Naive thymus-derived CD8-positive, alpha-beta T cell (primary cell): ENCODE measurements around the gene AIF1L. TPM values are rescaled to one million over a fixed set of nuclear protein-coding genes. Genes with fewer than 3 reads are reported as not detected.

Experiments used
- ATAC-seq, 2 donors: fragments of 150-1000 bp; cut with Tn5 transposase in 1 of 2; sonication (Bioruptor Pico), chemical (Tn5 transposase) in 1 of 2; 1 replicate in 1 of 2; 2 replicates in 1 of 2; pipeline ENCODE4 v1.10.0; 2021; ENCODE audit warnings: mild to moderate bottlenecking in 2 of 2, moderate library complexity in 2 of 2
- POLR2A ChIA-PET: fragments of 350-600 bp; sonication (Branson Sonifier 250); formaldehyde crosslinking; loops from one replicate; lab custom pipeline; 2021; ENCODE audit warnings: antibody characterized with exemption; lab: Charles Lee
- DNase-seq, 10 donors: peaks; one replicate each; pipeline versions ENCODE4 v3.0.0 to v3.0.0-alpha.2; 2020 to 2022
- H3K27ac Mint-ChIP-seq, 10 donors: one replicate each; pipeline ENCODE4 v1.8.0; 2020 to 2022; ENCODE audit warnings: mild to moderate bottlenecking in 10 of 10, mixed read lengths in 10 of 10, moderate library complexity in 4 of 10, inconsistent platforms in 1 of 10
- H3K27me3 Mint-ChIP-seq, 5 donors: one replicate each; pipeline ENCODE4 v1.8.0; 2021 to 2022; ENCODE audit warnings: mixed read lengths in 5 of 5
- H3K36me3 Mint-ChIP-seq, 3 donors: one replicate each; pipeline ENCODE4 v1.8.0; 2020 to 2022; ENCODE audit warnings: mixed read lengths in 3 of 3, mild to moderate bottlenecking in 2 of 3, inconsistent platforms in 1 of 3
- H3K4me1 Mint-ChIP-seq, 4 donors: one replicate each; pipeline ENCODE4 v1.8.0; 2021 to 2022; ENCODE audit warnings: mixed read lengths in 4 of 4
- H3K4me3 Mint-ChIP-seq, 10 donors: one replicate each; pipeline ENCODE4 v1.8.0; 2020 to 2022; ENCODE audit warnings: mild to moderate bottlenecking in 10 of 10, mixed read lengths in 10 of 10, moderate library complexity in 6 of 10, inconsistent platforms in 1 of 10
- H3K9me3 Mint-ChIP-seq, 9 donors: one replicate each; pipeline ENCODE4 v1.8.0; 2020 to 2022; ENCODE audit warnings: mixed read lengths in 9 of 9, mild to moderate bottlenecking in 3 of 9, inconsistent platforms in 1 of 9, moderate library complexity in 1 of 9
- polyA plus RNA-seq, 3 donors: library from polyadenylated mRNA; unstranded; fragments of 300-500 nt; fragmentation: Illumina TruSeq; gene quantifications; one replicate each; pipeline ENCODE4 v1.2.3, GENCODE V29; 2021
- total RNA-seq, 8 experiments: library from RNA in 2 of 8; stranded (reverse) in 2 of 8; gene quantifications; one replicate each; pipeline ENCODE4 v1.2.3 and lab custom pipeline; 2021 to 2026

The AIF1L gene
- total and polyA plus RNA-seq, 5 experiments from 2014 or later: not detected

GRCh38 chr9:131062969-131063368, 33.4 kb upstream of the AIF1L start:
- H3K4me1 Mint-ChIP-seq: no peaks in the 10 kb centered on the region
- no peaks in the 10 kb centered on the region for H3K9me3 Mint-ChIP-seq
- no peak overlapping the region for H3K4me3 Mint-ChIP-seq
- DNase-seq (no peak), ATAC-seq (no peak)
- peaks cover 0 to 3% (median 0%) of the 10 kb centered on the region in 5 donors for H3K27me3 Mint-ChIP-seq
- no peak overlapping the region for H3K27ac Mint-ChIP-seq
- no peaks in the 10 kb centered on the region for H3K36me3 Mint-ChIP-seq
- POLR2A ChIA-PET: interaction anchor here (0.6 kb wide), 1 partner anchor 273 kb away, joined by 4 read pairs; no protein-coding TSS in a partner anchor

- POLR2A ChIA-PET: no interaction called here
- Mint-ChIP-seq H3K27me3 (peaks cover 0 to 3% (median 0%) of the 10 kb centered on the region in 5 donors), H3K4me3 (no peak overlapping the region), H3K9me3 (no peaks in the 10 kb centered on the region), H3K27ac (peak overlapping the region in 1 of 10 donors; percentile 13), H3K36me3 (no peaks in the 10 kb centered on the region), H3K4me1 (no peaks in the 10 kb centered on the region)
- DNase-seq: no peak
- ATAC-seq: no peak
These were observed 30.7 kb upstream of the AIF1L start for GRCh38 chr9:131065599-131065998.

GRCh38 chr9:131067625-131068024, 28.7 kb upstream of the AIF1L start:
- Mint-ChIP-seq H3K27ac (no peak overlapping the region), H3K36me3 (no peaks in the 10 kb centered on the region), H3K4me1 (no peaks in the 10 kb centered on the region), H3K9me3 (no peaks in the 10 kb centered on the region), H3K27me3 (peaks cover 0 to 3% (median 0%) of the 10 kb centered on the region in 5 donors), H3K4me3 (no peak overlapping the region)
- POLR2A ChIA-PET: no interaction called here
- ATAC-seq (no peak), DNase-seq (no peak)

- H3K4me3 Mint-ChIP-seq: no peak overlapping the region
- H3K4me1 Mint-ChIP-seq: no peaks in the 10 kb centered on the region
- no peaks in the 10 kb centered on the region for H3K9me3 Mint-ChIP-seq
- no peak for DNase-seq
- POLR2A ChIA-PET: no interaction called here
- no peaks in the 10 kb centered on the region for H3K36me3 Mint-ChIP-seq
- no peak for ATAC-seq
- no peak overlapping the region for H3K27ac Mint-ChIP-seq
- H3K27me3 Mint-ChIP-seq: peaks cover 0 to 3% (median 0%) of the 10 kb centered on the region in 5 donors
These were observed 28.1 kb upstream of the AIF1L start for GRCh38 chr9:131068076-131068816.

- no peak for ATAC-seq
- no peak overlapping the region for H3K27ac Mint-ChIP-seq
- H3K27me3 Mint-ChIP-seq: peaks cover 0 to 3% (median 0%) of the 10 kb centered on the region in 5 donors
- H3K9me3 Mint-ChIP-seq: no peaks in the 10 kb centered on the region
- H3K4me3 Mint-ChIP-seq: no peak overlapping the region
- POLR2A ChIA-PET: no interaction called here
- no peak for DNase-seq
- H3K36me3 Mint-ChIP-seq: no peaks in the 10 kb centered on the region
- no peaks in the 10 kb centered on the region for H3K4me1 Mint-ChIP-seq
These were observed 26.6 kb upstream of the AIF1L start for GRCh38 chr9:131069699-131070098.

- no peak overlapping the region for H3K4me3 Mint-ChIP-seq
These were observed 24.0 kb upstream of the AIF1L start for GRCh38 chr9:131072107-131072870.

GRCh38 chr9:131072871-131073237, 23.5 kb upstream of the AIF1L start:
- Mint-ChIP-seq H3K27ac (no peak overlapping the region), H3K9me3 (no peaks in the 10 kb centered on the region), H3K36me3 (no peaks in the 10 kb centered on the region), H3K4me3 (no peak overlapping the region), H3K27me3 (no peaks in the 10 kb centered on the region), H3K4me1 (no peaks in the 10 kb centered on the region)
- no peak for ATAC-seq
- POLR2A ChIA-PET: no interaction called here
- DNase-seq: no peak

More at GRCh38 chr9:131072107-131072870, 24.0 kb upstream of the AIF1L start:
- no peaks in the 10 kb centered on the region for H3K27me3 Mint-ChIP-seq
- POLR2A ChIA-PET: no interaction called here
- ATAC-seq (no peak), DNase-seq (no peak)
- H3K27ac Mint-ChIP-seq: no peak overlapping the region
- H3K36me3 Mint-ChIP-seq: no peaks in the 10 kb centered on the region
- no peaks in the 10 kb centered on the region for H3K9me3 Mint-ChIP-seq
- no peaks in the 10 kb centered on the region for H3K4me1 Mint-ChIP-seq

GRCh38 chr9:131076347-131077195, 19.8 kb upstream of the AIF1L start:
- no peaks in the 10 kb centered on the region for H3K9me3 Mint-ChIP-seq
- no peak overlapping the region for H3K27ac Mint-ChIP-seq
- H3K27me3 Mint-ChIP-seq: no peaks in the 10 kb centered on the region
- H3K36me3 Mint-ChIP-seq: no peaks in the 10 kb centered on the region
- no peak overlapping the region for H3K4me3 Mint-ChIP-seq
- no peaks in the 10 kb centered on the region for H3K4me1 Mint-ChIP-seq
- POLR2A ChIA-PET: no interaction called here
- ATAC-seq (no peak), DNase-seq (no peak)

GRCh38 chr9:131078427-131079366, 17.6 kb upstream of the AIF1L start:
- Mint-ChIP-seq H3K4me3 (no peak overlapping the region), H3K36me3 (no peaks in the 10 kb centered on the region)

GRCh38 chr9:131080589-131080988, 15.7 kb upstream of the AIF1L start:
- DNase-seq (no peak), ATAC-seq (no peak)
- Mint-ChIP-seq H3K4me1 (peaks cover 0 to 2% (median 0%) of the 10 kb centered on the region in 4 donors), H3K4me3 (no peak overlapping the region), H3K27me3 (peaks cover 0 to 3% (median 2%) of the 10 kb centered on the region in 5 donors), H3K9me3 (no peaks in the 10 kb centered on the region), H3K36me3 (no peaks in the 10 kb centered on the region), H3K27ac (no peak overlapping the region)
- POLR2A ChIA-PET: no interaction called here

More at GRCh38 chr9:131078427-131079366, 17.6 kb upstream of the AIF1L start:
- no peak overlapping the region for H3K27ac Mint-ChIP-seq
- H3K4me1 Mint-ChIP-seq: no peaks in the 10 kb centered on the region
- no peaks in the 10 kb centered on the region for H3K27me3 Mint-ChIP-seq
- POLR2A ChIA-PET: no interaction called here
- DNase-seq (no peak), ATAC-seq (no peak)
- no peaks in the 10 kb centered on the region for H3K9me3 Mint-ChIP-seq

GRCh38 chr9:131081868-131082267, 14.5 kb upstream of the AIF1L start:
- H3K36me3 Mint-ChIP-seq: no peaks in the 10 kb centered on the region
- DNase-seq (no peak), ATAC-seq (no peak)
- peaks cover 0 to 2% (median 0%) of the 10 kb centered on the region in 4 donors for H3K4me1 Mint-ChIP-seq
- H3K27me3 Mint-ChIP-seq: peaks cover 0 to 3% (median 2%) of the 10 kb centered on the region in 5 donors
- POLR2A ChIA-PET: no interaction called here
- no peaks in the 10 kb centered on the region for H3K9me3 Mint-ChIP-seq
- no peak overlapping the region for H3K27ac Mint-ChIP-seq
- H3K4me3 Mint-ChIP-seq: no peak overlapping the region
